IPS-NIHi11 (cell line): ENCODE results near the gene TAS2R42.

ENCODE experiments used
- DNase-seq: peaks from one replicate; pipeline ENCODE4 v3.0.0; 2012; ENCODE audit warnings: mixed read lengths, low spot score

TAS2R42 gene

GRCh38 chr12:11143352-11143751 is 43.4 kb downstream of the TAS2R42 start:
- no peak for DNase-seq

GRCh38 chr12:11136075-11136474 is 50.7 kb downstream of the TAS2R42 start:
- DNase-seq: no peak
